DND-41 (cell line): ENCODE measurements around the gene TNIK.

Experiments used
- ATAC-seq: fragments of 200-7000 bp; cut with Tn5 transposase; 3 replicates; pipeline ENCODE4 v1.9.1; 2021; ENCODE audit warnings: low read depth; ENCODE audit not compliant: insufficient read depth
- DNase-seq: peaks from one replicate; pipeline ENCODE4 v3.0.0-alpha.2; 2020
- H2AFZ ChIP-seq: 2 replicates; pipeline ENCODE4 v1.6.0; 2012; ENCODE audit warnings: low read depth, low read length
- H3K27ac ChIP-seq: 2 replicates; pipeline ENCODE4 v1.5.1; 2012; ENCODE audit warnings: low read length, inconsistent platforms
- H3K27me3 ChIP-seq: fragments of 200-600 bp; sonication (generic); 2 replicates; pipeline ENCODE4 v1.6.0; 2012; ENCODE audit warnings: low read length, mild to moderate bottlenecking, inconsistent platforms; ENCODE audit not compliant: insufficient read depth, poor library complexity
- H3K36me3 ChIP-seq: 2 replicates; pipeline ENCODE4 v1.5.1; 2012; ENCODE audit warnings: low read length, inconsistent platforms; ENCODE audit not compliant: insufficient read depth
- H3K4me1 ChIP-seq: 2 replicates; pipeline ENCODE4 v1.5.1; 2012; ENCODE audit warnings: mild to moderate bottlenecking, low read length; ENCODE audit not compliant: insufficient read depth
- H3K4me2 ChIP-seq: 2 replicates; pipeline ENCODE4 v1.6.0; 2012; ENCODE audit warnings: mild to moderate bottlenecking, moderate library complexity, low read length, inconsistent platforms; ENCODE audit not compliant: insufficient read depth
- H3K4me3 ChIP-seq, 2 experiments: fragments of 200-600 bp in 1 of 2; shearing (Covaris generic) in 1 of 2; 2 replicates each; pipeline ENCODE4 v1.5.1; 2012 to 2016; ENCODE audit warnings: inconsistent platforms in 2 of 2, low read length in 2 of 2, mild to moderate bottlenecking in 2 of 2, low read depth in 1 of 2, moderate library complexity in 1 of 2
- H3K79me2 ChIP-seq: 2 replicates; pipeline ENCODE4 v1.6.0; 2012; ENCODE audit warnings: low read length, inconsistent platforms; ENCODE audit not compliant: insufficient read depth
- H3K9ac ChIP-seq: 2 replicates; pipeline ENCODE4 v1.6.0; 2012; ENCODE audit warnings: low read depth, mild to moderate bottlenecking, inconsistent platforms, low read length, moderate library complexity
- H3K9me3 ChIP-seq: 2 replicates; pipeline ENCODE4 v1.5.1; 2012; ENCODE audit warnings: low read length, moderate library complexity, mild to moderate bottlenecking, inconsistent platforms; ENCODE audit not compliant: insufficient read depth, severe bottlenecking
- H4K20me1 ChIP-seq: 2 replicates; pipeline ENCODE4 v1.6.0; 2012; ENCODE audit warnings: low read length; ENCODE audit not compliant: insufficient read depth
- EZH2 ChIP-seq: IDR thresholded peaks from 3 replicates; pipeline ENCODE4 v1.6.1; 2012; ENCODE audit warnings: borderline replicate concordance, low read depth, mild to moderate bottlenecking, moderate library complexity, low read length, inconsistent platforms; ENCODE audit not compliant: severe bottlenecking
- TF ChIP-seq, protein P1 (sequence below): IDR thresholded peaks from 2 replicates; pipeline ENCODE4 v1.5.1; 2012; ENCODE audit warnings: borderline replicate concordance, low read length, moderate library complexity, mild to moderate bottlenecking; ENCODE audit not compliant: poor library complexity, severe bottlenecking; ENCODE audit errors: extremely low read depth

The TNIK gene

DNA sequence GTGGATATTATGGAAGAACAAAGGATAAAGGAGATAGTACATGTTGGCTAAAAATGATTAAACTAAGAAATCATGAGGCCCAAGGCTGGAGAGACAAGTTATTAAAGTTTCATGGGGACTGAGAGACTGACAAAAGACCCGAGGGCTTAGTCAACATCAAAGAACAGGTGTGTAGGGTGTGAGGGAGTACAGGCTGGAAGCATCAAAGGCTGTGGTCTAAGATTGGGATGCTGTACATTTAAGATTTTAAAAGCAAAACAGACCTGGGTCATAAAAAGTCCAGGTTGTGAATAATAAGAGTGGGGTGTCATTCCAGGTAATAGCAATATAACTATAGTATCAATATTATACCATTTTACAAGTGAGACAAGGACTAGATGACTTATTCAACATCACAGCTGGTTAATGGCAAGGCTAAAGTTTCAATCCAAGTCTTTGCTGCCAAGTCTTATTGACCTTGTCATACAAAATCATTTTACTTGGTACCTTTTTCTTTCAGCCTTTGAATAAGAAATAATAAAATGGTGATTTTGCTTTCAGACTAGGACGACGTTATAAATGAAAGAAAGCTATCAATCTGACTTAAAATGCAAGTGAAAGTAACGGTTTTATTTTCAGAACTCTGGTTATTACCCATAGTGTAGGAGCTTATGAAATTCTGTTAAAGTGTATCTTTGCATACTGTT lies 211.6 kb downstream of the TNIK start:
- Histone ChIP-seq H3K36me3 (no peaks in the 10 kb centered on the region), H3K4me2 (no peak overlapping the region), H3K27me3 (no peaks in the 10 kb centered on the region), H3K9ac (no peak overlapping the region), H3K27ac (no peak overlapping the region), H2AFZ (no peak overlapping the region), H4K20me1 (no peaks in the 10 kb centered on the region), H3K9me3 (no peaks in the 10 kb centered on the region), H3K79me2 (no peaks in the 10 kb centered on the region), H3K4me3 (no peak overlapping the region), H3K4me1 (no peaks in the 10 kb centered on the region)
- TF ChIP-seq, protein P1, sequence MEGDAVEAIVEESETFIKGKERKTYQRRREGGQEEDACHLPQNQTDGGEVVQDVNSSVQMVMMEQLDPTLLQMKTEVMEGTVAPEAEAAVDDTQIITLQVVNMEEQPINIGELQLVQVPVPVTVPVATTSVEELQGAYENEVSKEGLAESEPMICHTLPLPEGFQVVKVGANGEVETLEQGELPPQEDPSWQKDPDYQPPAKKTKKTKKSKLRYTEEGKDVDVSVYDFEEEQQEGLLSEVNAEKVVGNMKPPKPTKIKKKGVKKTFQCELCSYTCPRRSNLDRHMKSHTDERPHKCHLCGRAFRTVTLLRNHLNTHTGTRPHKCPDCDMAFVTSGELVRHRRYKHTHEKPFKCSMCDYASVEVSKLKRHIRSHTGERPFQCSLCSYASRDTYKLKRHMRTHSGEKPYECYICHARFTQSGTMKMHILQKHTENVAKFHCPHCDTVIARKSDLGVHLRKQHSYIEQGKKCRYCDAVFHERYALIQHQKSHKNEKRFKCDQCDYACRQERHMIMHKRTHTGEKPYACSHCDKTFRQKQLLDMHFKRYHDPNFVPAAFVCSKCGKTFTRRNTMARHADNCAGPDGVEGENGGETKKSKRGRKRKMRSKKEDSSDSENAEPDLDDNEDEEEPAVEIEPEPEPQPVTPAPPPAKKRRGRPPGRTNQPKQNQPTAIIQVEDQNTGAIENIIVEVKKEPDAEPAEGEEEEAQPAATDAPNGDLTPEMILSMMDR: no peak
- no peak for TF ChIP-seq EZH2
- DNase-seq (no peak), ATAC-seq (no peak)

DNA sequence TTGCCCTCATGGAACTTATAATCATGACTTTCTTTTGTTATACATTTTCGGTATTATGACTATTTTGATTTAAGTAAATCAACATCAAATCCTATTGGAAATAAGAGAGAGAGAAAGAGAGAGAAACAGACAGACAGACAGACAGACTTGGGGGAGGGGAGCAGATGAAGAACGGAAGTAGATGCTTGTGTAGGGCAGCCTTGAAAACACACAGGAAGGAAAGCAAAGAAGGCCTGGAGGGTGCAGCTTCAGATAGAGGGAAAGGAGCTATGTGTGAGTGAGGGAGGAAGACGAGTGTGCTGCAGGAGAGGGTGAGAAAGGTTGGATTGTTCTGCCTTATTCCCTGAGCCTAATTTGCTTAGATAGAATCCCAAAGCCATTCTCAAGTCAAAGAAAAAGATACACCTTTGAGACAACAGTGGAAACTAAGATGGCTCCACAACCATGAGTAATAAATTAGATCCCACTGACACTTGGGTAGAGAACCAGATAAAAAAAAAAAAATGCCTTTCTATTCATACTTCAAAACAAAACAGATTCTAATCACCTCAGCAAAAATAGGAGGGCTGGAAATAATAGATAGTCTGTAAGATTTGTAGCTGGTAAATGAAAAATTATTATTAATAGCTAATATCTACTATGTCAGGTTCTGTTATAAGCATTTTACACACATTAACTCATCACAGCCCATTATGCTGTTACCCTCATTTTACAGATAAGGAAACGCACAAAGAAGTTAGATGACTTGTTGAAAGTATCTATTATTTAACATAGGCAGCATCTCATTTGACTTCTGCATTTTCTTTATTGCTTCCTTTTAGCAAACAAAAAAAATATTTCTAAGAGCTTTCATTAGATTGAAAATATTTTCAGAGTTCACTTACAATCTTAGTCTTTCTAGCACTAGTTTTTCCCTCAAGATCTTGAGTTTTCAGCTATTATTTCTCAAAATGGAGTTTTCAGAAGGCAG lies 214.1 kb downstream of the TNIK start:
- Histone ChIP-seq H3K4me3 (no peak overlapping the region), H3K9ac (no peak overlapping the region), H3K36me3 (no peaks in the 10 kb centered on the region), H3K27me3 (no peaks in the 10 kb centered on the region), H3K79me2 (no peaks in the 10 kb centered on the region), H3K27ac (no peak overlapping the region), H3K4me1 (no peaks in the 10 kb centered on the region), H3K9me3 (no peaks in the 10 kb centered on the region), H4K20me1 (no peaks in the 10 kb centered on the region), H2AFZ (no peak overlapping the region), H3K4me2 (no peak overlapping the region)
- no peak for TF ChIP-seq EZH2
- TF ChIP-seq, protein P1: no peak
- DNase-seq: no peak
- no peak for ATAC-seq

DNA sequence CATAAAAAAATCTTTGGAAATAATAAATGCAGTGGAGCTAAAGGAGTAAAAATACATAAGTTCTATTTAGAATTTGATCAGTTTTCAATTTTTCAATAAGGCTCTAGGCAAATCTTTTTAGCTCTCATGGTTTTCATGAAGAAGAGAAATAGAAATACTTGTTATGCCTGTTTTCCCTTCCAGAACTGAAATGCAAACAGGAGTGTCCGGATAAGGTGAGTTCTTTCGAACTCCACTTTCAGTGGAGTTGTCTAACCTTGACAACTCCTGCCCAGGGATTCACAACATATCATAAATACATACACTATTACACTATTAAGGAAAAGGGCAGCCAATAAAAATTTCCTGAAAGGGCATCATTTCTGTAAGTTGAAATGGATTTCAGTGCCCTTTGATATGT lies 217.3 kb downstream of the TNIK start:
- no peaks in the 10 kb centered on the region for H3K36me3 ChIP-seq
- no peaks in the 10 kb centered on the region for H3K9me3 ChIP-seq
- no peak overlapping the region for H3K4me3 ChIP-seq
- H3K27ac ChIP-seq: no peak overlapping the region
- no peaks in the 10 kb centered on the region for H3K79me2 ChIP-seq
- no peak for TF ChIP-seq EZH2
- TF ChIP-seq, protein P1: no peak
- H3K27me3 ChIP-seq: no peaks in the 10 kb centered on the region
- DNase-seq (no peak), ATAC-seq (no peak)
- H4K20me1 ChIP-seq: no peaks in the 10 kb centered on the region
- H3K4me2 ChIP-seq: no peak overlapping the region
- H3K9ac ChIP-seq: no peak overlapping the region
- no peaks in the 10 kb centered on the region for H3K4me1 ChIP-seq
- H2AFZ ChIP-seq: no peak overlapping the region
